GM12872 (cell line): Measurements from ENCODE around the gene GUCA2B.

ENCODE experiments used
- TF ChIP-seq, protein P1 (sequence below): IDR thresholded peaks from 3 replicates; pipeline ENCODE4 v1.5.1; 2011; ENCODE audit warnings: low read depth, mild to moderate bottlenecking, low read length, moderate library complexity; ENCODE audit not compliant: insufficient read depth

GUCA2B gene

DNA sequence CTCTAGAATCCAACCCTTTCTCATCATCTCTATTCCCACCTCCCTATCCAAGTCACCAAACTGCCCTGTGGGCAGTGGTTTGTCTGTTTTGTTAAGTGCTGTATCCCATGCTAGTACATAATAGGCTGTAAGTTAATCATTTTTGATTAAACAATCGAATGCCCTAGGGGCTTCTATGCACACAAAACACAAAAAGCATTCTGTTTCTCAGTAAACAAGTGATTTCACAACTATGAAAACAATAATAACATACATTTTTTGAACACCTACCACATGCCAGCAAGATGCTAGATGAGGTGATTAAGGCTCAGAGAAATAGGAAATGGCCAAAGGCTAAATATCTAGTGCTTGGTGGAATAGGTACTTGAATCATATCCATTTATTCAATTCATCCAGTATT is 5.0 kb upstream of the GUCA2B start:
- TF ChIP-seq, protein P1, sequence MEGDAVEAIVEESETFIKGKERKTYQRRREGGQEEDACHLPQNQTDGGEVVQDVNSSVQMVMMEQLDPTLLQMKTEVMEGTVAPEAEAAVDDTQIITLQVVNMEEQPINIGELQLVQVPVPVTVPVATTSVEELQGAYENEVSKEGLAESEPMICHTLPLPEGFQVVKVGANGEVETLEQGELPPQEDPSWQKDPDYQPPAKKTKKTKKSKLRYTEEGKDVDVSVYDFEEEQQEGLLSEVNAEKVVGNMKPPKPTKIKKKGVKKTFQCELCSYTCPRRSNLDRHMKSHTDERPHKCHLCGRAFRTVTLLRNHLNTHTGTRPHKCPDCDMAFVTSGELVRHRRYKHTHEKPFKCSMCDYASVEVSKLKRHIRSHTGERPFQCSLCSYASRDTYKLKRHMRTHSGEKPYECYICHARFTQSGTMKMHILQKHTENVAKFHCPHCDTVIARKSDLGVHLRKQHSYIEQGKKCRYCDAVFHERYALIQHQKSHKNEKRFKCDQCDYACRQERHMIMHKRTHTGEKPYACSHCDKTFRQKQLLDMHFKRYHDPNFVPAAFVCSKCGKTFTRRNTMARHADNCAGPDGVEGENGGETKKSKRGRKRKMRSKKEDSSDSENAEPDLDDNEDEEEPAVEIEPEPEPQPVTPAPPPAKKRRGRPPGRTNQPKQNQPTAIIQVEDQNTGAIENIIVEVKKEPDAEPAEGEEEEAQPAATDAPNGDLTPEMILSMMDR: no peak

DNA sequence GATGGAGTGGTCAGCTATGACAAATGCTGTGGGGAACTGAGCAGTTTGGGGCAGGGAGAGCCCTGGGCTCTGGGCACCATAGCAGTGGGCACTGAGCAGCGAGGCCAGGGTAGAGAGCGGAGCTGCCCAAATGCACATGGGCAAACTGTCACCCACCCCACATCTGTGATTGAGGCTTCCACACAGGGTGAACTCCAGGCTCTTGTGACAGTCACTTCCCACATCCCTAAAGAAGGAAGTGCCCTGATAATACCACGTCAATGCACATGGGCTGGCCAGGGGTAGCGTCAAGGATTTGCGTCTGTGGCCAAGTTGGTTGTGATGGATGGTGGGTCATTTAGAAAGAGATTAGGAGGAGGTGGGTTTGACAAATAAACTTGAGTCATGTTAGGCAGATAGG is 2.6 kb upstream of the GUCA2B start:
- TF ChIP-seq, protein P1: no peak

DNA sequence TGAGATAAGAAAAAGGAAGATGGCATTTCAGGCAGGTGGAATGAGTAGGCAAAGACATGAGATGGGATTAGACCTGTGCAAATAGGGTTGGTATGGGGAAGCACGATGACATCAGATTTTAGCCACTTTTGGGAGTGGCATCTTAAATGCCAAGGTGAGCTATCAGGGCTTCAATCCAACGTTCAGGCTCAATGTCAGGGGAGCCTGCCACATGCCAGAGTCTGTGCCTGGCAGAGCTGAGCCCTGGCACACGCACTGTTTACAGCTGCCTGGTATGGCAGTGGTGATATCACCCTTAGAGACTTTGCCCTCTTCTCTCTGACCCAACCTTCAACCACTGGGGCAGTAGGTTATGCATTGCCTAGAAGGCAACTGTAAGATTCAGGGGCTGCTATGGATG is 1.1 kb upstream of the GUCA2B start:
- TF ChIP-seq, protein P1: no peak

DNA sequence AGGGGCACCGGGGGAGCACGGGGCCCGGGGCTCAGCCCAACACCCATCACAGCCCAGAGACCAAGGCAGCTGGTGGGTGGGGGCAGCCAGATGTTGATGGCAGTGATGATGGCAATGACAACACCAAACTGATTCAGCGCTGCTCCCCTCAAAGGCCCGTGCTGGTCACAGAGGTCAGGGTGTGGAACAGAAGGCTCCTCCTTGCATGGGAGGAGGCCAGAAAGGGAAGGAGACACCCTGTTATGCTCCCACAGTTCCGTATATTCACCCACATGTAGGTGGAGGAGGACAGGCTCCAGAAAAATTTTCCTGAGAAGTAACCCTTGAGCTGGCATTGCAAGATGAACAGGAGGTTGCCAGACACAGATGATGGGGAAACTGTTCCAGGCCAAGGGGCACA is 414 bp downstream of the GUCA2B start:
- TF ChIP-seq, protein P1: no peak

DNA sequence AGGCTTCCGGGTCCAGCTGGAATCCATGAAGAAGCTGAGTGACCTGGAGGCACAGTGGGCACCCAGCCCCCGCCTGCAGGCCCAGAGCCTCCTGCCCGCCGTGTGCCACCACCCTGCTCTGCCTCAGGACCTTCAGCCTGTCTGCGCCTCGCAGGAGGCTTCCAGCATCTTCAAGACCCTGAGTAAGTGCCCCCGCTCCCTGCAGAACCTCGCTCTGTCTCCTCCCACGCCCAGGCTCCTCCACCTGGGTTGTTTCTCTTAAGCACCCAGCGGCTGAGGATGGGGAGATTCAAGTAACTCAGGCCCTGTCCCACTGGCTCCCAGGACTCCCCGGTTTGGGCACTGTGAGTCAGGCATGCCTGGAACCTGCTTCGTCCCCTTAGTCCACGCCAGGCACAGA is 1.5 kb downstream of the GUCA2B start:
- TF ChIP-seq, protein P1: no peak

DNA sequence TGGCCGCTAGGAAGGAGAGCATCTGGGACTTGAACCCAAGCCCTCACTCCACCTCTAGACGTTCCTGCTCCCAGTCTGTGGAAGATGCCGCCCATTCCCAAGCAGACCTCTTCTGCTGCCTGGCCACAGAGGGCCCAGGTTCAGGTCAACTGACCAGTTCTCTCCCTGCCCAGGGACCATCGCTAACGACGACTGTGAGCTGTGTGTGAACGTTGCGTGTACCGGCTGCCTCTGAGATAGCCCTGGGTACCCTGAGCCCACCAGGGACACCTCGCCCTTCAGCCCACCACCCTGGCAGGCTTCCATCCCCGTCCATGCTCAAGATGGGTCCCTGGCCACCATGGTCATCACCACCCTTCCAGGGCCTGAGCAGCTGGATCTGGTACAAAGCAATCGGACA is 2.2 kb downstream of the GUCA2B start:
- TF ChIP-seq, protein P1: no peak

DNA sequence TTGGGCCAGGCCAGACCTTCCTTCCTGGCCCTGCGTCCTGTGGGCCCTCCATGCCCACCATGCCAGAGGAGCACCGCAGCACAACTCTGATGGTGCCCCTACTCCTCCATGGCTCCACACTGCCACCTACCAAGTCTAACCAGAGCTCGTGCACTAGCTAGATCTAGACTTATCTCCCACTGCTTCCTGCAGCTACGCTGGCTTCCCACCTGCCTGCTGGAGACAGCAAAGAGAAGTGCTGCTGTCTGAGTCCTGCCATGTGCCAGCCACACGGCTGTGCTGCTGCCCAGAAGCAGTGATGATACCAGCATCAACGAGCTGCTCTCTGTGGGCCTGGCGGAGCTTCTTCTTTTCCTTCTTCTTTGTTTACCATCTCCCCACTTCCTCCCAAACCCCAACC is 4.5 kb downstream of the GUCA2B start:
- TF ChIP-seq, protein P1: peak; percentile 30; the same call in 2 of the 3 replicates

DNA sequence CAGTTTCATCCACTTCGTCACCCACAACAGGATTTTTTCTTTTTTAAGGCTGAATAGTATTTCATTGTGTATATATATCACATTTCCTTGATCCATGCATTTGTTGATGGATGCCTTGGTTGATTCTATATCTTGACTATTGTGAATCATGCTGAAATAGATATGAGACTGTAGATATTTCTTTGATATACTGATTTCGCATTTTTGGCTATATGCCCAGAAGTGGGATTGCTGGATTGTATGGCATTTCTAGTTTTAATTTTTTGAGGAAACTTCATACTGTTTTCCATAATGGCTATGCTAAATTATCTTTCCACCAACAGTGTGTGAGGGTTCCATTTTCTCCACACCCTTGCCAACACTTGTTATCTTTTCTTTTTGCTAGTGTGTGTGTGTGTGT is 5.0 kb downstream of the GUCA2B start:
- TF ChIP-seq, protein P1: no peak
